Endothelial cell of umbilical vein (primary cell): ENCODE results near the gene DENND1A. TPM values are rescaled to one million over a fixed set of nuclear protein-coding genes. Genes with fewer than 3 reads are reported as not detected.

ENCODE experiments used
- BruUV-seq: library from RNA; stranded (reverse); fragments of 400-500 nt; replicated peaks from 2 replicates; lab custom pipeline; 2021; lab: Mats Ljungman, UMichigan
- CTCF ChIA-PET: fragments of 300-600, 350-600 bp; sonication (Branson Sonifier 250); formaldehyde crosslinking; loops from one replicate; lab custom pipeline; 2021; ENCODE audit warnings: antibody characterized with exemption, inconsistent platforms; lab: Charles Lee
- POLR2A ChIA-PET: fragments of 300-600, 350-600 bp; sonication (Branson Sonifier 250); formaldehyde crosslinking; loops from one replicate; lab custom pipeline; 2021; ENCODE audit warnings: antibody characterized with exemption, inconsistent platforms; lab: Charles Lee
- DNase-seq: peaks from one replicate; pipeline ENCODE4 v3.0.0-alpha.2; 2011; ENCODE audit warnings: low read depth, low spot score
- FAIRE-seq: peaks from 2 replicates; lab custom pipeline; 2011; peaks lifted over from hg19 to GRCh38; lab: Jason Lieb, UNC
- H2AFZ ChIP-seq: 2 replicates; pipeline ENCODE4 v1.6.0; 2012; ENCODE audit warnings: low read depth, low read length, control low read depth, inconsistent platforms
- H3K27ac ChIP-seq: 2 replicates; pipeline ENCODE4 v1.5.1; 2011; ENCODE audit warnings: low read depth, mild to moderate bottlenecking, control low read depth, low read length, moderate library complexity; ENCODE audit not compliant: insufficient read depth
- H3K27me3 ChIP-seq, 2 experiments: 2 replicates each; pipeline versions ENCODE4 v1.6.0 to v1.6.1; 2011; ENCODE audit warnings: low read length in 2 of 2, mixed read lengths in 1 of 2; ENCODE audit not compliant: control insufficient read depth in 2 of 2, insufficient read depth in 2 of 2
- H3K36me3 ChIP-seq, 2 experiments: 2 replicates in 1 of 2; 3 replicates in 1 of 2; pipeline ENCODE4 v1.5.1; 2011; ENCODE audit warnings: low read length in 2 of 2, mild to moderate bottlenecking in 1 of 2, moderate library complexity in 1 of 2; ENCODE audit not compliant: control insufficient read depth in 2 of 2, insufficient read depth in 2 of 2; ENCODE audit errors: extremely low read depth in 1 of 2
- H3K4me1 ChIP-seq: 3 replicates; pipeline ENCODE4 v1.5.1; 2011; ENCODE audit warnings: mild to moderate bottlenecking, low read length; ENCODE audit not compliant: control insufficient read depth, insufficient read depth; ENCODE audit errors: extremely low read depth
- H3K4me2 ChIP-seq: 2 replicates; pipeline ENCODE4 v1.6.1; 2011; ENCODE audit warnings: low read length, control low read depth, mixed read lengths; ENCODE audit not compliant: insufficient read depth
- H3K4me3 ChIP-seq, 3 experiments: fragments of 200-600 bp in 1 of 3; sonication (generic), shearing (Covaris generic) in 1 of 3; replicated peaks in 1 of 3; 2 replicates each; pipeline ENCODE4 v1.5.1; 2011 to 2016; ENCODE audit warnings: control low read depth in 3 of 3, low read length in 3 of 3, mild to moderate bottlenecking in 2 of 3, inconsistent platforms in 1 of 3, low read depth in 1 of 3, moderate library complexity in 1 of 3; ENCODE audit not compliant: insufficient read depth in 1 of 3
- H3K79me2 ChIP-seq: 2 replicates; pipeline ENCODE4 v1.6.0; 2012; ENCODE audit warnings: low read length, inconsistent platforms; ENCODE audit not compliant: control insufficient read depth, insufficient read depth
- H3K9ac ChIP-seq: replicated peaks from 2 replicates; pipeline ENCODE3; 2011; ENCODE audit warnings: low read length, control low read depth; ENCODE audit not compliant: insufficient read depth; ENCODE audit errors: extremely low read depth
- H3K9me1 ChIP-seq: replicated peaks from 3 replicates; pipeline ENCODE4 v1.6.0; 2011; ENCODE audit warnings: mild to moderate bottlenecking, low read length; ENCODE audit not compliant: control insufficient read depth, insufficient read depth; ENCODE audit errors: extremely low read depth
- H3K9me3 ChIP-seq: replicated peaks from 2 replicates; pipeline ENCODE4 v1.5.1; 2012; ENCODE audit warnings: low read length, inconsistent platforms; ENCODE audit not compliant: control insufficient read depth, insufficient read depth
- H4K20me1 ChIP-seq: replicated peaks from 2 replicates; pipeline ENCODE3; 2011; ENCODE audit warnings: mild to moderate bottlenecking, low read length; ENCODE audit not compliant: control insufficient read depth, insufficient read depth; ENCODE audit errors: extremely low read depth
- EZH2 ChIP-seq: IDR thresholded peaks from 2 replicates; pipeline ENCODE4 v1.6.1; 2012; ENCODE audit warnings: borderline replicate concordance, low read depth, mild to moderate bottlenecking, moderate library complexity, low read length, inconsistent platforms; ENCODE audit not compliant: severe bottlenecking
- FOS ChIP-seq: IDR thresholded peaks from 2 replicates; pipeline ENCODE4 v1.6.1; 2011; ENCODE audit warnings: mild to moderate bottlenecking, low read length, moderate library complexity, borderline replicate concordance; ENCODE audit not compliant: insufficient read depth
- GATA2 ChIP-seq: IDR thresholded peaks from 2 replicates; pipeline ENCODE4 v1.7.0; 2011; ENCODE audit warnings: low read depth, mild to moderate bottlenecking, moderate library complexity, mixed read lengths, low read length; ENCODE audit not compliant: insufficient read length, insufficient read depth
- JUN ChIP-seq: IDR thresholded peaks from 2 replicates; pipeline ENCODE4 v1.6.1; 2011; ENCODE audit warnings: borderline replicate concordance, low read depth; ENCODE audit not compliant: insufficient read length, insufficient read depth
- MAX ChIP-seq: IDR thresholded peaks from 2 replicates; pipeline ENCODE4 v1.6.1; 2011; ENCODE audit not compliant: insufficient read depth, insufficient read length
- MYC ChIP-seq: IDR thresholded peaks from one replicate; pipeline ENCODE4 v1.6.1; 2011; ENCODE audit warnings: mild to moderate bottlenecking, low read depth, low read length
- POLR2AphosphoS5 ChIP-seq: IDR thresholded peaks from 2 replicates; pipeline ENCODE4 v1.6.1; 2012; ENCODE audit warnings: low read depth, mild to moderate bottlenecking, control low read depth, low read length, moderate library complexity; ENCODE audit not compliant: insufficient read depth
- dilution Hi-C: fragments of 300-500 bp; cut with MboI; formaldehyde crosslinking; loops from one replicate; pipeline ENCODE4 v1.15.0; 2019; ENCODE audit warnings: low sequenced_read_pairs; ENCODE audit not compliant: extremely low pct_ligation_motif_present
- intact Hi-C: fragments of 100-400 bp; cut with micrococcal nuclease; formaldehyde crosslinking; loops from one replicate; pipeline ENCODE4 v1.10.0; 2022
- polyA plus RNA-seq, 4 experiments: library from polyadenylated mRNA; depleted of rRNA in 3 of 4; stranded (reverse) in 3 of 4; unstranded in 1 of 4; fragments of >200 nt; gene quantifications; 2 replicates each; pipeline versions ENCODE4 v1.2.1 to v1.2.3, GENCODE V29; 2011 to 2012; ENCODE audit warnings: missing spikeins in 1 of 4
- total RNA-seq: library from RNA; stranded (reverse); gene quantifications from 2 replicates; pipeline ENCODE4 v1.2.3, GENCODE V29; 2021

Gene DENND1A
- total and polyA plus RNA-seq, 2 donors (not counting 3 experiments of a cell fraction or from before 2014, with no cell fraction given), result 18.5 to 24.5 TPM

GRCh38 chr9:123359106-123359505, 570.8 kb downstream of the DENND1A start:
- BruUV-seq, result no TSS peak
- TF ChIP-seq MYC, result no peak
- no peak for TF ChIP-seq MAX
- no peak for TF ChIP-seq GATA2
- Histone ChIP-seq H3K27me3 (no peaks in the 10 kb centered on the region), H3K9me3 (no peaks in the 10 kb centered on the region), H2AFZ (no peak overlapping the region), H3K9ac (no peak overlapping the region), H3K36me3 (no peaks in the 10 kb centered on the region), H3K79me2 (no peaks in the 10 kb centered on the region), H3K27ac (no peak overlapping the region), H3K4me1 (no peaks in the 10 kb centered on the region), H3K4me2 (no peak overlapping the region), H3K9me1 (no peaks in the 10 kb centered on the region), H4K20me1 (no peaks in the 10 kb centered on the region), H3K4me3 (no peak overlapping the region)
- ChIA-PET CTCF (interaction anchor here (1.0 kb wide), 1 partner anchor 27 kb away, joined by 4 read pairs; no protein-coding TSS in a partner anchor), POLR2A (no interaction called here)
- DNase-seq (no peak), FAIRE-seq (no peak)
- intact Hi-C loops (no loop called here), dilution Hi-C loops (no loop called here)

- DNase-seq, result no peak
- no peaks in the 10 kb centered on the region for H3K79me2 ChIP-seq
- no peak overlapping the region for H3K4me2 ChIP-seq
- H3K9ac ChIP-seq, result no peak overlapping the region
- intact Hi-C loops (no loop called here), dilution Hi-C loops (no loop called here)
- peaks cover 0 to 2% of the 10 kb centered on the region in 2 experiments for H3K27me3 ChIP-seq
- POLR2A ChIA-PET, result no interaction called here
- FAIRE-seq, result no peak
- H2AFZ ChIP-seq, result no peak overlapping the region
- no peak for TF ChIP-seq FOS
- TF ChIP-seq JUN, result no peak
- no peak for TF ChIP-seq MAX
- TF ChIP-seq POLR2AphosphoS5, result no peak
- no peak for TF ChIP-seq EZH2
- H4K20me1 ChIP-seq, result no peaks in the 10 kb centered on the region
- CTCF ChIA-PET, result interaction anchor here (1.0 kb wide), 1 partner anchor 28 kb away, joined by 4 read pairs; no protein-coding TSS in a partner anchor
- no peaks in the 10 kb centered on the region for H3K9me1 ChIP-seq
- no peaks in the 10 kb centered on the region for H3K36me3 ChIP-seq
- BruUV-seq, result no TSS peak
- H3K27ac ChIP-seq, result no peak overlapping the region
- no peaks in the 10 kb centered on the region for H3K4me1 ChIP-seq
- H3K4me3 ChIP-seq, result no peak overlapping the region
- no peaks in the 10 kb centered on the region for H3K9me3 ChIP-seq
These were observed 571.6 kb downstream of the DENND1A start for GRCh38 chr9:123358181-123358905.
